IPS-18a (cell line): Measurements from ENCODE around the gene PLXNA2.

Source experiments
- H3K27ac ChIP-seq: one replicate; pipeline ENCODE4 v1.5.1; 2013; ENCODE audit warnings: low read length
- H3K27me3 ChIP-seq: one replicate; pipeline ENCODE4 v1.6.1; 2013; ENCODE audit warnings: mild to moderate bottlenecking, low read length; ENCODE audit not compliant: control insufficient read depth, insufficient read depth
- H3K36me3 ChIP-seq: one replicate; pipeline ENCODE4 v1.6.1; 2013; ENCODE audit warnings: low read depth, low read length; ENCODE audit not compliant: control insufficient read depth
- H3K4me1 ChIP-seq: one replicate; pipeline ENCODE4 v1.6.1; 2013; ENCODE audit warnings: low read depth, low read length; ENCODE audit not compliant: control insufficient read depth
- H3K4me3 ChIP-seq: one replicate; pipeline ENCODE4 v1.5.1; 2013; ENCODE audit warnings: low read length
- H3K9ac ChIP-seq: one replicate; pipeline ENCODE4 v1.6.1; 2013; ENCODE audit warnings: mild to moderate bottlenecking, low read length, moderate library complexity
- H3K9me3 ChIP-seq: one replicate; pipeline ENCODE4 v1.6.1; 2013; ENCODE audit warnings: low read depth, low read length; ENCODE audit not compliant: control insufficient read depth

Gene PLXNA2

GRCh38 chr1:208264469-208265121, 20.4 kb upstream of the PLXNA2 start:
- Histone ChIP-seq H3K9me3 (no peaks in the 10 kb centered on the region), H3K27ac (no peak overlapping the region), H3K9ac (no peak overlapping the region), H3K27me3 (peaks cover 2% of the 10 kb centered on the region), H3K4me1 (peaks cover 5% of the 10 kb centered on the region), H3K36me3 (no peaks in the 10 kb centered on the region), H3K4me3 (no peak overlapping the region)

GRCh38 chr1:208261874-208262273, 17.7 kb upstream of the PLXNA2 start:
- H3K36me3 ChIP-seq = no peaks in the 10 kb centered on the region
- H3K27ac ChIP-seq = no peak overlapping the region
- H3K4me1 ChIP-seq = peaks cover 13% of the 10 kb centered on the region
- no peak overlapping the region for H3K9ac ChIP-seq
- no peaks in the 10 kb centered on the region for H3K9me3 ChIP-seq
- H3K27me3 ChIP-seq = peaks cover 27% of the 10 kb centered on the region
- H3K4me3 ChIP-seq = no peak overlapping the region

- no peak overlapping the region for H3K4me3 ChIP-seq
- H3K4me1 ChIP-seq = peaks cover 16% of the 10 kb centered on the region
- H3K36me3 ChIP-seq = no peaks in the 10 kb centered on the region
- no peak overlapping the region for H3K27ac ChIP-seq
- no peak overlapping the region for H3K9ac ChIP-seq
- H3K9me3 ChIP-seq = no peaks in the 10 kb centered on the region
- H3K27me3 ChIP-seq = peaks cover 59% of the 10 kb centered on the region
These were observed 14.1 kb upstream of the PLXNA2 start for GRCh38 chr1:208258277-208258676.

- Histone ChIP-seq H3K4me3 (no peak overlapping the region), H3K9ac (no peak overlapping the region), H3K4me1 (peaks cover 24% of the 10 kb centered on the region), H3K36me3 (no peaks in the 10 kb centered on the region), H3K27ac (no peak overlapping the region), H3K27me3 (peaks cover 62% of the 10 kb centered on the region), H3K9me3 (no peaks in the 10 kb centered on the region)
These were observed 13.2 kb upstream of the PLXNA2 start for GRCh38 chr1:208257351-208257750.

GRCh38 chr1:208256556-208256955, 12.4 kb upstream of the PLXNA2 start:
- no peak overlapping the region for H3K4me3 ChIP-seq
- H3K4me1 ChIP-seq = peaks cover 28% of the 10 kb centered on the region
- H3K27ac ChIP-seq = no peak overlapping the region
- H3K9me3 ChIP-seq = no peaks in the 10 kb centered on the region
- H3K9ac ChIP-seq = no peak overlapping the region
- H3K36me3 ChIP-seq = no peaks in the 10 kb centered on the region
- H3K27me3 ChIP-seq = peaks cover 62% of the 10 kb centered on the region

GRCh38 chr1:208256091-208256490, 11.9 kb upstream of the PLXNA2 start:
- Histone ChIP-seq H3K36me3 (no peaks in the 10 kb centered on the region), H3K9me3 (no peaks in the 10 kb centered on the region), H3K4me1 (peaks cover 28% of the 10 kb centered on the region), H3K9ac (no peak overlapping the region), H3K27me3 (peaks cover 65% of the 10 kb centered on the region), H3K27ac (no peak overlapping the region), H3K4me3 (no peak overlapping the region)

- Histone ChIP-seq H3K9me3 (no peaks in the 10 kb centered on the region), H3K27me3 (peaks cover 65% of the 10 kb centered on the region), H3K36me3 (no peaks in the 10 kb centered on the region), H3K9ac (no peak overlapping the region), H3K4me3 (no peak overlapping the region), H3K4me1 (peaks cover 28% of the 10 kb centered on the region), H3K27ac (no peak overlapping the region)
These were observed 10.7 kb upstream of the PLXNA2 start for GRCh38 chr1:208254862-208255261.

GRCh38 chr1:208254376-208254775, 10.2 kb upstream of the PLXNA2 start:
- H3K27ac ChIP-seq = no peak overlapping the region
- peaks cover 64% of the 10 kb centered on the region for H3K27me3 ChIP-seq
- H3K36me3 ChIP-seq = no peaks in the 10 kb centered on the region
- H3K9me3 ChIP-seq = no peaks in the 10 kb centered on the region
- no peak overlapping the region for H3K9ac ChIP-seq
- no peak overlapping the region for H3K4me3 ChIP-seq
- H3K4me1 ChIP-seq = peaks cover 28% of the 10 kb centered on the region

- Histone ChIP-seq H3K27me3 (peaks cover 50% of the 10 kb centered on the region), H3K9ac (no peak overlapping the region), H3K9me3 (no peaks in the 10 kb centered on the region), H3K4me3 (peak overlapping the region; percentile 6), H3K27ac (no peak overlapping the region), H3K4me1 (peaks cover 25% of the 10 kb centered on the region), H3K36me3 (no peaks in the 10 kb centered on the region)
These were observed 8.8 kb upstream of the PLXNA2 start for GRCh38 chr1:208252836-208253576.

GRCh38 chr1:208251911-208252835, 8.0 kb upstream of the PLXNA2 start:
- no peaks in the 10 kb centered on the region for H3K9me3 ChIP-seq
- H3K27me3 ChIP-seq = peaks cover 42% of the 10 kb centered on the region
- H3K27ac ChIP-seq = no peak overlapping the region
- no peak overlapping the region for H3K9ac ChIP-seq
- peaks cover 18% of the 10 kb centered on the region for H3K4me1 ChIP-seq
- H3K4me3 ChIP-seq = peak overlapping the region; percentile 6
- no peaks in the 10 kb centered on the region for H3K36me3 ChIP-seq

GRCh38 chr1:208251015-208251414, 6.8 kb upstream of the PLXNA2 start:
- H3K4me1 ChIP-seq = peaks cover 14% of the 10 kb centered on the region
- H3K9me3 ChIP-seq = no peaks in the 10 kb centered on the region
- H3K36me3 ChIP-seq = no peaks in the 10 kb centered on the region
- H3K27ac ChIP-seq = no peak overlapping the region
- no peak overlapping the region for H3K9ac ChIP-seq
- no peak overlapping the region for H3K4me3 ChIP-seq
- peaks cover 35% of the 10 kb centered on the region for H3K27me3 ChIP-seq
